ENCODE measurements around the gene L2HGDH.

The L2HGDH gene

DNA sequence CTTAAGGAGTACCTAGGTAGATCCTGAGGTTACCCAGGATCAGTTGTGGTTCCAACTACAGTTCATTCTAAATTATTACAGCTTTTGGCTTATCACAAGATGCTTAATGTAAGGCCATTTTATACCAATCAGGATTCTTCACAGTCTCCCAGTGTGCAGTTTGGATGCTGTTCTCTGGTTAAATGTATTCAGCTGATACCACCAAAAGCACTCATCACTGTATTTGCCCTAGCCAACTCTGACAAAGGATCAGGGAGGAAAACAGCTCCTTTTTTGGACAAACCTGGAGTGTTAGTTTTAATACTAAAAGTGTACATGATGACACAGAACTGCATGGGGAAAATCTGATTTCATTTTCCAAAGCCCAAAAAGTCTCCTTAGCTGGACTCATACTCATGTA lies 19.6 kb upstream of the L2HGDH start:
- TF ChIP-seq FOXP2 (optimal IDR thresholded peaks at IDR 0.05; ENCODE audit: borderline replicate concordance, extremely low read depth, extremely low read length, insufficient read depth) (no peak), SIN3A (IDR thresholded peaks at IDR 0.05; ENCODE audit: borderline replicate concordance, insufficient read depth, low read length) (no peak), POLR2AphosphoS5 (IDR thresholded peaks at IDR 0.05; ENCODE audit: low read depth, low read length) (no peak), TAF1 (IDR thresholded peaks at IDR 0.05; ENCODE audit: borderline replicate concordance, insufficient read depth, low read length) (no peak)
- TF ChIP-seq, protein P1, sequence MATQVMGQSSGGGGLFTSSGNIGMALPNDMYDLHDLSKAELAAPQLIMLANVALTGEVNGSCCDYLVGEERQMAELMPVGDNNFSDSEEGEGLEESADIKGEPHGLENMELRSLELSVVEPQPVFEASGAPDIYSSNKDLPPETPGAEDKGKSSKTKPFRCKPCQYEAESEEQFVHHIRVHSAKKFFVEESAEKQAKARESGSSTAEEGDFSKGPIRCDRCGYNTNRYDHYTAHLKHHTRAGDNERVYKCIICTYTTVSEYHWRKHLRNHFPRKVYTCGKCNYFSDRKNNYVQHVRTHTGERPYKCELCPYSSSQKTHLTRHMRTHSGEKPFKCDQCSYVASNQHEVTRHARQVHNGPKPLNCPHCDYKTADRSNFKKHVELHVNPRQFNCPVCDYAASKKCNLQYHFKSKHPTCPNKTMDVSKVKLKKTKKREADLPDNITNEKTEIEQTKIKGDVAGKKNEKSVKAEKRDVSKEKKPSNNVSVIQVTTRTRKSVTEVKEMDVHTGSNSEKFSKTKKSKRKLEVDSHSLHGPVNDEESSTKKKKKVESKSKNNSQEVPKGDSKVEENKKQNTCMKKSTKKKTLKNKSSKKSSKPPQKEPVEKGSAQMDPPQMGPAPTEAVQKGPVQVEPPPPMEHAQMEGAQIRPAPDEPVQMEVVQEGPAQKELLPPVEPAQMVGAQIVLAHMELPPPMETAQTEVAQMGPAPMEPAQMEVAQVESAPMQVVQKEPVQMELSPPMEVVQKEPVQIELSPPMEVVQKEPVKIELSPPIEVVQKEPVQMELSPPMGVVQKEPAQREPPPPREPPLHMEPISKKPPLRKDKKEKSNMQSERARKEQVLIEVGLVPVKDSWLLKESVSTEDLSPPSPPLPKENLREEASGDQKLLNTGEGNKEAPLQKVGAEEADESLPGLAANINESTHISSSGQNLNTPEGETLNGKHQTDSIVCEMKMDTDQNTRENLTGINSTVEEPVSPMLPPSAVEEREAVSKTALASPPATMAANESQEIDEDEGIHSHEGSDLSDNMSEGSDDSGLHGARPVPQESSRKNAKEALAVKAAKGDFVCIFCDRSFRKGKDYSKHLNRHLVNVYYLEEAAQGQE (IDR thresholded peaks at IDR 0.05; ENCODE audit: insufficient read depth in 1 of 2, low read depth in 2 of 2, low read length in 2 of 2), result no peak

DNA sequence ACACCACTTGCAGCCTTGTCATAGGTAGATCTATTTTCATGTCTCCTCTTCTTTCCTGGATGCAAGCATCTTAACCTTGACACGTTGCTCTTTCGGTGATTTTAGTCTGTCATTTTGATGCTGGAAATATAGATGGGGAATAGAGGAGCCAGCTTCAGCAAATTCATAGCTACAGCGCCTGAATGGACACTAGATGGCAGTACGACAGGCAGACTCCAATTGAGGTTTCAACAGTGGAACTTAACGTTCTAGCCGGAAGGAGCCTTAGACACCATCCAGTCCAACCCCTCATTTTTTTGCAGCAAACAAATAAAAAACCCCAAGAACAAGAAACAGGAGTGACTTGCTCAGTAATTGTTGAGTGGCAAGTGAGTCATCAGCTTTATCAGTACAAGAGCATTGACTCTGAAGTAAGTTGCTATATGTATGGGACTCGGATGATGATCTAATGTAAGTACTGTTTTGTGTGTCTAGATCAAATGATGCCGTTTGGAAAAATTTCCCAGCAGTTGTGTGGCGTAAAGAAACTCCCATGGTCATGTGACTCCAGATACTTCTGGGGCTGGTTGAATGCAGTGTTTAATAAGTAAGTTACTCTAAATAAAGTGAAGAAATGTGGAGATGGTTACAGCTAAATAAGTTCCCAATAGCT lies 9.1 kb upstream of the L2HGDH start:
- TF ChIP-seq FOXP2 (optimal IDR thresholded peaks at IDR 0.05; ENCODE audit: borderline replicate concordance, extremely low read depth, extremely low read length, insufficient read depth) (no peak), SIN3A (IDR thresholded peaks at IDR 0.05; ENCODE audit: borderline replicate concordance, insufficient read depth, low read length) (no peak), POLR2AphosphoS5 (IDR thresholded peaks at IDR 0.05; ENCODE audit: low read depth, low read length) (no peak)
- TF ChIP-seq, protein P1 (IDR thresholded peaks at IDR 0.05; ENCODE audit: insufficient read depth in 1 of 2, low read depth in 2 of 2, low read length in 2 of 2), result no peak

DNA sequence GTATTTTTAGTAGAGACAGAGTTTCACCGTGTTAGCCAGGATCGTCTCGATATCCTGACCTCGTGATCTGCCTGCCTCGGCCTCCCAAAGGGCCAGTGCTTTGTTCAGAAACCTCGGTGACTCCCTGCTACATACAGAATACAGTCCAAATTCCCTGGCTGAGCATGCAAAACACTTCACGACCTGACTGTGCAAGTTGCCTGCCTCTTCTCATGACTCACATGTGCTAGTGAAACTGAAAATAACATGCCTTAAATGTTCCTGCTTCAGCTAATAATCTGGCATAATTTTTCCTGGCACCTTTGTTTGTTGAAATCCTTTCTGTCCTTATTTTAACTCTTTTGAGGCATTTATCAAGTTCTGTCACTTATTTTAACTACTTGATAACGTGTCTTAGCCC lies 8.3 kb upstream of the L2HGDH start:
- TF ChIP-seq FOXP2 (optimal IDR thresholded peaks at IDR 0.05; ENCODE audit: borderline replicate concordance, extremely low read depth, extremely low read length, insufficient read depth) (no peak), SIN3A (IDR thresholded peaks at IDR 0.05; ENCODE audit: borderline replicate concordance, insufficient read depth, low read length) (no peak), TAF1 (IDR thresholded peaks at IDR 0.05; ENCODE audit: borderline replicate concordance, insufficient read depth, low read length) (no peak), POLR2AphosphoS5 (IDR thresholded peaks at IDR 0.05; ENCODE audit: low read depth, low read length) (no peak)
- TF ChIP-seq, protein P1 (IDR thresholded peaks at IDR 0.05; ENCODE audit: insufficient read depth in 1 of 2, low read depth in 2 of 2, low read length in 2 of 2), result no peak

GRCh38 chr14:50319721-50320120 lies 7.7 kb upstream of the L2HGDH start:
- TF ChIP-seq POLR2AphosphoS5 (IDR thresholded peaks at IDR 0.05; ENCODE audit: low read depth, low read length) (no peak), FOXP2 (optimal IDR thresholded peaks at IDR 0.05; ENCODE audit: borderline replicate concordance, extremely low read depth, extremely low read length, insufficient read depth) (no peak), TAF1 (IDR thresholded peaks at IDR 0.05; ENCODE audit: borderline replicate concordance, insufficient read depth, low read length) (no peak), SIN3A (IDR thresholded peaks at IDR 0.05; ENCODE audit: borderline replicate concordance, insufficient read depth, low read length) (no peak)
- TF ChIP-seq, protein P1 (IDR thresholded peaks at IDR 0.05; ENCODE audit: insufficient read depth in 1 of 2, low read depth in 2 of 2, low read length in 2 of 2), result no peak
